GM20000 (cell line): Measurements from ENCODE around the gene TNFAIP2.

ENCODE experiments used
- DNase-seq: peaks from one replicate; pipeline ENCODE4 v3.0.0; 2012; ENCODE audit warnings: low spot score
- CTCF ChIP-seq: IDR thresholded peaks from 2 replicates; pipeline ENCODE4 v1.5.1; 2012; ENCODE audit warnings: mild to moderate bottlenecking, control low read depth; ENCODE audit errors: extremely low read depth, missing control alignments

Gene TNFAIP2

DNA sequence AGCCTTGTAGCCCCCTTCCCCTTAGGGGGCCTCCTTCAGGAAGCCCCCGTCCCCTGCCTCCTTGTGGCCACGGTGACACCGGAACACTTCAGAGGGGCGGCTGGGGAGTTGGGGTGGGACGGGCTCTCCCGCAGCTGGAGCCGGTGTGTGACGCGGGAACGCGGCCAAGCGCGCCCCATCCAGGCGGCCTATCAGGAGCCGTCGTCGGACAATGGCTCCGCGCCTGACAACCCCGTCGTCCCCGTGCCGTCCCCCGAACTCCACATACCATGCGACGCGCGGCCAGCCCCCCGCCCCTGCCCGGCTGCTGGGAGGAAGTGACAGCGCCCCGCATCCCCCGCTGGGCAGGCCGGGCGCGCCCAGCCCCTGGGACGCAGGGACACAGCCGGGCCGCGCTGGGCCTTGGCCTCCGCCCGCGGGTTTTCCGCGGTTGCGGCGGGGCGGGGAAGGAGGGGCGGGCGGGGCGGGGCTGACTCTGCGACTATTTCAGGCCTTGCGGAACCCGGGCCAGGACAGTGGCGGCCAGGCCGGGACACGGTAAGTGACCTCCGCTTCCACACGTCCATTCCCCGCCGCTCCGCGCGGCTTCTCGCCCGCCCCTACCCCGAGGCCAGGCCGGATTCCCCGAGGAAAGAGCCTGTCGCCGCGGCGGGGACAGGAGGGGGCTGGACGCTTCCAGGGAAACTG, at the start of gene TNFAIP2:
TNFAIP2 (plus strand) TSS at position 515 of the 687 bp plus-strand sequence. CDS start 2,997 bp downstream, outside the sequence.
- no peak for TF ChIP-seq CTCF
- DNase-seq: peak; percentile 80

DNA sequence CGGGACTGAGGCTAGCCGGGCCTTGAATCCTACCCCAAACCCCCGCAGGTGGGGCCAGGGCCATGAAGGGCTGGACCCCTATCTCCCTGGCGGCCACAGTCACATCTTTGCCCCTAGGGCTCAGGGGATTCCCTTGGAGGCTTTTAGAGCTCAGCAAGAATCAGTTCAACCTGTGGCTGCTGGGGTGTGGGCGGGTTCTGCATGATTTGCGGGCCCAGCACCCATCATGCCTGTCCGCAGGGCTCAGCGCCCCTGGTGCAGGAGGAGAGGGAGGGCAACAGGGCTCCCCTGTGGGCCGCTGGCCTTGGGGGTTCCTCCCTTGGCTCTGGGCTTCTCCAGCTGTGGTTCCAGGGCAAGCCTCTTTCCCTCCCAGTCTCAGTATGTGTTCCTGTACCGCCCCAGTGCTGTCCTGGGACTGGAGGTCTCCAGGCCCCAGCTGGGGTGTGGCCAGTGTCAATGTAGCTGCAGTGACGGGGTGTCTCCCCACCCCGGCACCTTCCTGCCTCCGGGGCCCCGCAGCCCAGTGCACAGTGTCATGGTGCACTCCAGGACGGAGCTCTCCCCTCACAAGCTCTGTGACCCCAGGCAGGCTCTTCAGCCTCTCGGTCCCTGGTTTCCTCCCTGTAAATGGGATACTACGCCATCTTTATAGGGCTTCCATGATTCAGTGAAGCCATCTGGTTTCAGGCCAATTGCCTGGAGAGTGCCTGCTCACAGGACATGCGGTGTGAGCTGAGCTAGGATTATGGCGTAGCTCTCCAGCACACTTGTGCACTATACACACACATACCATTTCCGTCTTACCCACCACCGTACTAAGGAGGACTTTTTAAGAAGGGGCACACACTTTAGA, 49.2 kb upstream of the TNFAIP2 start:
- peak; percentile 64 for DNase-seq
- no peak for TF ChIP-seq CTCF

DNA sequence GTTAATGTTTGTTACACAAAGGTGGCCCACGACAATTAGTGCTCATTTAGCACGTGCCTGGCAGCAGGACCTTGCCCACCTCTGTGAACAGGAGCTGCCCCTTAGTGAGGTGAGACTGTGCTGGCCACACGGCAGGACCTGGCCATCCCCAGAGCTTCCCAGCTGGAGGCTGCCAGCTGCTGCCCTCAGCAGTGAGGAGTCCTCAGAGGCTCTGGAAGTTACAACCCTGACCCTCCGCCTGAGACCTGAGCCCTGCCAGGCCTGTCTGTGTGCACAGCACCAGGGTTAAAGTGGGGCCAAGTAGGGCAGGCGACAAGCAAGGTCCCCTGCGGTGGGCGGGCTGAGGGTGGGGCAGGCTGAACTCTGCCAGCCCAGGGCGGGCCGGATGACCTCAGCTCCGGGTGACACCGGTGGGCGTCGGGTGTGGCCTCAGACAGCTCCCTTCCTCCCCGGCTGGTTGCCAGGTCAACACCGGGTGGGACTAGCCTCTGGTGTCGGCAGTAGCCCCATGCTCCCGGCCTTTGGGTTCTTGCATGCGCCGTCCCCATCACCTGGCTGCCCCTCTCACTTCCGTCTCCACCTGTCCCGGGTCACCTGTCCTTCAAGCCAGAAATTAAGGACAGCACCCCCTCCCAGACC, 48.4 kb upstream of the TNFAIP2 start:
- no peak for TF ChIP-seq CTCF
- no peak for DNase-seq

GRCh38 chr14:103078420-103078749, 44.9 kb upstream of the TNFAIP2 start:
- DNase-seq: peak; percentile 91
- TF ChIP-seq CTCF: peak; percentile 67

GRCh38 chr14:103078860-103079587, 44.2 kb upstream of the TNFAIP2 start:
- TF ChIP-seq CTCF: no peak
- DNase-seq: no peak

GRCh38 chr14:103081951-103082350, 41.3 kb upstream of the TNFAIP2 start:
- DNase-seq: no peak
- no peak for TF ChIP-seq CTCF
